Peyer's patch (tissue), 4 donors: ENCODE measurements around the gene PTPRK. TPM values are rescaled to one million over a fixed set of nuclear protein-coding genes. Genes with fewer than 3 reads are reported as not detected.

Source experiments
- DNase-seq, 3 donors: peaks; one replicate each; pipeline ENCODE4 v3.0.0-alpha.2; 2017 to 2019
- H3K27ac ChIP-seq, 4 donors: fragments of 200-600 bp; sonication (generic); one replicate each; pipeline ENCODE4 v1.5.1; 2016 to 2019
- H3K27me3 ChIP-seq, 2 donors: fragments of 200-600 bp; sonication (generic); one replicate each; pipeline ENCODE4 v1.5.1; 2019
- H3K36me3 ChIP-seq, 3 donors: fragments of 200-600 bp; sonication (generic); one replicate each; pipeline ENCODE4 v1.5.1; 2016 to 2019
- H3K4me1 ChIP-seq, 4 donors: fragments of 200-600 bp; sonication (generic); one replicate each; pipeline ENCODE4 v1.5.1; 2016 to 2019
- H3K4me3 ChIP-seq, 4 donors: fragments of 200-600 bp; sonication (generic); 1 replicate in 3 of 4; 2 replicates in 1 of 4; pipeline ENCODE4 v1.5.1; 2016 to 2019; ENCODE audit warnings: mild to moderate bottlenecking in 1 of 4
- H3K9me3 ChIP-seq, 4 donors: fragments of 200-600 bp; sonication (generic); one replicate each; pipeline ENCODE4 v1.5.1; 2016 to 2019; ENCODE audit warnings: mild to moderate bottlenecking in 1 of 4
- CTCF ChIP-seq, 6 experiments: fragments of 450-650 bp in 4 of 6; fragments of 200-600 bp in 2 of 6; sonication (generic) in 1 of 6; IDR thresholded peaks; one replicate each; pipeline ENCODE4 v1.5.1; 2017 to 2019; ENCODE audit warnings: antibody characterized with exemption in 6 of 6, mild to moderate bottlenecking in 3 of 6, moderate library complexity in 1 of 6
- POLR2A ChIP-seq, 2 donors: fragments of 450-650 bp; IDR thresholded peaks; one replicate each; pipeline ENCODE4 v1.5.1; 2017; ENCODE audit warnings: antibody characterized with exemption in 2 of 2, mild to moderate bottlenecking in 2 of 2, moderate library complexity in 2 of 2
- total RNA-seq, 4 donors: library from RNA; depleted of rRNA; stranded (reverse); fragments of >200 nt; gene quantifications; one replicate each; pipeline ENCODE4 v1.1.0, GENCODE V29; 2016

PTPRK gene
- total RNA-seq, 4 donors from 2014 or later, result 109 to 192 (median 153) TPM

DNA sequence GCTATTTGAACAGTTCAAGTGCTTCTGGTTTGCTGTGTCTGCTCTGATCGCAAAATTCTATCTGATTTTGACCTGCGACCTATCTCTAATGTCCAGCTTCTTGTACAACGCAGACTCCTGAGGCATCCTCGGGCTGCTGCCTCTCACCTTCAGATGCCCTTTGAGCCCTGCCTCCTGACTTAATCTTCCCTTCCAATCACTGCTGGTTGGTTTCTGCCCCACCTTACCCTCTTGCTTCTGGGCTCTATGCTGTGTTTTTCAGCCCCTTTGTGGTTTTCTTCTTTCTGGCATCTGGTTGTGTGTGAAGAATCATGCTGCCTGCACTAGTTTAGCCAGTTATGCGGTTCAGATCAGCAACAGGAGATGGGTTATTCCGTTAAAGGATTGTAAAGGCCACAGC is 488.4 kb downstream of the PTPRK start:
- Histone ChIP-seq H3K36me3 (peaks cover 0 to 7% (median 0%) of the 10 kb centered on the region in 3 donors), H3K27me3 (no peaks in the 10 kb centered on the region), H3K4me1 (no peaks in the 10 kb centered on the region), H3K4me3 (no peak overlapping the region), H3K27ac (no peak overlapping the region), H3K9me3 (no peaks in the 10 kb centered on the region)
- no peak for TF ChIP-seq POLR2A (IDR thresholded peaks at IDR 0.05)
- no peak for TF ChIP-seq CTCF (IDR thresholded peaks at IDR 0.05)
- DNase-seq, result no peak

DNA sequence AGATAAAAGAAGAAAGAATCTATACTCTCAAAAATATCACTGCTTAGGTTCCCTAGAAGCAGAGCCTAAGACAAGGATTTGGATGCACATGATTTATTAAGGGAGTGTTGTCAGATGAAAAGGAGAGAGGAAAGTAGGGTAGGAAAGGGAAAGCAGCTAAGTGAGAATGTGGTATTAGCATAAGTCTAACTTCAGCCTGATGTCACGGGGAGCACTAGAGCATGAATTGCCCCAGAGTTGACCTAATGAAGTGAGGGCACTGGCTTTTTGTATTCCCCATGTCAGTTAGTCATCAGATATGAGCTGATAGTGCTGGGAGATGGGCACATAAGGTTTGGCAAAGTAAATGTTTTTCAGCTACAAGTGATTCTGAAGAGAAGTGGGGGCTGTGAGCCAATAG is 490.6 kb downstream of the PTPRK start:
- Histone ChIP-seq H3K27me3 (no peaks in the 10 kb centered on the region), H3K36me3 (no peaks in the 10 kb centered on the region), H3K4me3 (no peak overlapping the region), H3K4me1 (no peaks in the 10 kb centered on the region), H3K27ac (no peak overlapping the region), H3K9me3 (no peaks in the 10 kb centered on the region)
- DNase-seq, result no peak
- TF ChIP-seq POLR2A (IDR thresholded peaks at IDR 0.05) (no peak), CTCF (IDR thresholded peaks at IDR 0.05) (no peak)

GRCh38 chr6:128028183-128028582 is 492.2 kb downstream of the PTPRK start:
- Histone ChIP-seq H3K27ac (no peak overlapping the region), H3K9me3 (no peaks in the 10 kb centered on the region), H3K27me3 (no peaks in the 10 kb centered on the region), H3K4me1 (no peaks in the 10 kb centered on the region), H3K36me3 (no peaks in the 10 kb centered on the region), H3K4me3 (no peak overlapping the region)
- no peak for DNase-seq
- TF ChIP-seq POLR2A (IDR thresholded peaks at IDR 0.05) (no peak), CTCF (IDR thresholded peaks at IDR 0.05) (no peak)

DNA sequence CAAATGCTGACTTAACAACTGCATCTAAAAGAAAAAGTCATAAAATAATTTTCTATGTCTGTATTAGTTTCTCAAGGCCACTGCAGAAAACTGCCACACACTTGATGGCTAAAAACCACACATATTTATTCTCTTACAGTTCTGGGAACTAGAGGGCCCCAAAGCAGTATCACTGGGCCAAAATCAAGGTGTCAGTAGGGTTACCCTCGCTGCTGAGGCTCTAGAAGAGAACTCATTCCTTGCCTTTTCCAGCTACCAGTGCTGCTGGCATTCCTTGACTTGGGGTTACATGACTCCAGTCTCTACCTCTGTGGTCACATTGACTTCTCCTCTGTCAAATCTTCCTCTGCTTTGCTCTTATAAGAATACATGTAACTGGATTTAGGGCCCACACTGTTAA is 494.9 kb downstream of the PTPRK start:
- Histone ChIP-seq H3K36me3 (no peaks in the 10 kb centered on the region), H3K9me3 (no peaks in the 10 kb centered on the region), H3K27me3 (no peaks in the 10 kb centered on the region), H3K27ac (no peak overlapping the region), H3K4me3 (no peak overlapping the region), H3K4me1 (no peaks in the 10 kb centered on the region)
- TF ChIP-seq CTCF (IDR thresholded peaks at IDR 0.05), result no peak
- TF ChIP-seq POLR2A (IDR thresholded peaks at IDR 0.05), result no peak
- no peak for DNase-seq

GRCh38 chr6:128024969-128025368 is 495.4 kb downstream of the PTPRK start:
- H3K27me3 ChIP-seq, result no peaks in the 10 kb centered on the region
- no peaks in the 10 kb centered on the region for H3K4me1 ChIP-seq
- H3K36me3 ChIP-seq, result no peaks in the 10 kb centered on the region
- H3K9me3 ChIP-seq, result no peaks in the 10 kb centered on the region
- TF ChIP-seq CTCF (IDR thresholded peaks at IDR 0.05), result no peak
- no peak for TF ChIP-seq POLR2A (IDR thresholded peaks at IDR 0.05)
- no peak for DNase-seq
- H3K27ac ChIP-seq, result no peak overlapping the region
- H3K4me3 ChIP-seq, result no peak overlapping the region

DNA sequence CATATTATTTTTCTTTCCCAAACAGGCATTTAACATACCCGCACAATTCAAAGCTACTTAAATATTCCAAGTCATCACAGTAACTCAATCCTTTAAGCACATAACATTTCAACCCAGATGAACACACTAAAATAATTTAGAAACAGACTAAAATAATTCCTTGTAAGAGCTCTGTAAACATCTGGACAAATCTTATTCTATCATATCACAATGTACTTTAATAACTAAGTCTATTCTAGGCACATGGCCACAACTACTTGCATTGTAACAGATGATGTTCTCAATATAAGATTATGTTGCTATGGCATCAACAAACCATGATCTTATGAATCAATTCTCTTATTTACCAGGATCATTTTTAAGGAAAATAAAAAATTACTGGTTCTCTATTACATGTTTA is 496.4 kb downstream of the PTPRK start:
- Histone ChIP-seq H3K4me1 (no peaks in the 10 kb centered on the region), H3K4me3 (no peak overlapping the region), H3K27me3 (no peaks in the 10 kb centered on the region), H3K27ac (no peak overlapping the region), H3K36me3 (no peaks in the 10 kb centered on the region), H3K9me3 (no peaks in the 10 kb centered on the region)
- TF ChIP-seq CTCF (IDR thresholded peaks at IDR 0.05) (no peak), POLR2A (IDR thresholded peaks at IDR 0.05) (no peak)
- DNase-seq, result no peak
